ENCODE data around the gene BZW2.

BZW2 gene

DNA sequence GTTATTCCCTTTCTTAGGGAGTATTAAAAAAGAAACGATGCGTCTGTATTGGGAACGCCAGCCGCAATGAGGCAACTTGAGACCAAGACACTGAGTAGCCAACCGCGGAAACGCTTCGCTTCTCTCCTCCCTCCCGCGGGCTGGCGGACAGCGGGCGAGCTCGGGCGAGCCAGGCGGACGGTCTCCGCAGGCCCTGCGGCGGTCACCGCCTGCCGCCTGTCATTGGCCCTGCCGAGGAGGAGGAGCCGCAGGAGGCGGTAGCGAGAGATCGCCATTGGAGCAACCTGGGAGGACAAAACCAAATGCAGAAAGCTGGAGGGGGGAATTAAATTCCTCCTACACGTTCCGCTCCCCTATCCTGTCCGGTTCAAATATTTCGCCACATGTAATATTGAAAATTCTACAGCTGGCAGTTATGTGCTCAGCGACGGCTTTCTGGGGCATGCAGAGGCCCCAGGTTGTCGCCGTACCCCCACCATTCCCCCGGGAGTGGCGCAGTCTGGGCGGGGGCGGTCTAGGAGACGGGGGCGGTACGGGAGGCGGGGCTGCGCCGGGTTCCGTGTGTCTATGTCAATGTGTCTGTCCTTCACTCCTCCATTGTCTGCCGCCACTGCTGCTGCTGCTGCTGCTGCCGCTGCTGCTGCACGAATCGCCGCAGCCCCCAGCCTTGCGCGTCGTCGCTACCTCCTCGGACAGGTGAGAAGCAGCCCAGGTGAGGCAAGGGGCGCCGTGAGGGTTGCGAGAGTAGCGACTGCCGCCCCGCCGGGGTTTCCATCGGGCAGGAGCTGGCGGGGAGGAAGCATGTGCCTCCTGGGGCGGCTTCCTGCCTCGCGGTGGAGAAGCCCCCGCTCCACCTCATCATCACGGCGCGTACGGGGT lies at the start of gene BZW2, which contains the start of gene ANKMY2:
Gene BZW2 (plus strand): TSS at position 589 of the 879 bp plus-strand sequence. CDS start 19,263 bp downstream, outside the sequence.
Gene ANKMY2 (minus strand): TSS at position 162 of the 879 bp plus-strand sequence. CDS start 181 bp downstream, outside the sequence.
- FAIRE-seq = peak; percentile 96

- FAIRE-seq = no peak
Measured at GRCh38 chr7:16598015-16598414, 48.0 kb upstream of the BZW2 start.

GRCh38 chr7:16599860-16600259 lies 46.1 kb upstream of the BZW2 start:
- FAIRE-seq = no peak

- no peak for FAIRE-seq
Measured at GRCh38 chr7:16603633-16604032, 42.3 kb upstream of the BZW2 start.

- peak; percentile 25 for FAIRE-seq
Measured at GRCh38 chr7:16604054-16604453, 41.9 kb upstream of the BZW2 start.

DNA sequence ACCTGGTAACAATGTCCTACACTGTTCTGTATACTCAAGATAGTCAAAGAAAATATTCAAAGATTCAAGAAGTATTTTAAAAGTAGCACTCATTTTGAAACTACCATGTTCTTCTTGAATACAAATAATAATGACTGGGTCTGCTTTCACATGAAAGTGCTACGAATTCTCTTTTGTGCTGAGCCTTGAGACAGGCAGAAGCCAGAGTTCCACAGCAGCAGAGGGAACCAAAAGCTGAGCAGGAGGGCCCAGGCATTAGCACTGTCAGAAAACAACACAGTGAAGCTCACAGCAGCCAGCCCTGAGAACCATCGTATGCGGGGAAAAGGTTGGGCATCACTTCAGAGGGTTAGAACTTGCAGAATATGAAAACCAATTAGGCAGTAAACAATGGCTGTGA lies 39.3 kb upstream of the BZW2 start:
- FAIRE-seq = no peak

DNA sequence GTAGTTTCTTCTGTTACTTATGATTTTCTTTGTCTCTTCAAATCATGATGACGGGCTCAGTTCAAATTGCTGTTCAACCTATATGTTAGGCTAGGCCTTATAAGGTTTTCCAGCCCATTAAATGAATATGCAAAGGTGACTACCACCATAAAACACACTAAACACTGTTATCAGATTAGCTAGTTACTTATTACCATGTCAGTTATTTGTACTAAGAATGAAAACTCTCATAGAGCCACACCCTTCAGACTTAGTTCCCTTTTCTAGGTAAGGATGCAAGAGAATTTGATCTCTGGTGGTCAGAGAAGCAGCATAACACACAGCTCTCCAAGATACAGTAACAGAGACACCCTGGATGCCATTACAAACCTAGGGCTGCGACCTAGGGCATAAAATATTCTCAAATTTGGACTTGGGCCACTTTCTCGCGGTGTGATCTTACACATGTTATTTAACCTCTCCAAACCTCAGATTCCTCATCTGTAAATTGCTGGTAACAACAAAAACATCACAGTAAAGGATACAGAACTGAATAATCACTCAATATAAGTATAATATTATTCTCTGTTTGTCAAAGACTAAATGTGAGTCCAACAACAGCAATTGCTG lies 36.0 kb upstream of the BZW2 start:
- FAIRE-seq = no peak

DNA sequence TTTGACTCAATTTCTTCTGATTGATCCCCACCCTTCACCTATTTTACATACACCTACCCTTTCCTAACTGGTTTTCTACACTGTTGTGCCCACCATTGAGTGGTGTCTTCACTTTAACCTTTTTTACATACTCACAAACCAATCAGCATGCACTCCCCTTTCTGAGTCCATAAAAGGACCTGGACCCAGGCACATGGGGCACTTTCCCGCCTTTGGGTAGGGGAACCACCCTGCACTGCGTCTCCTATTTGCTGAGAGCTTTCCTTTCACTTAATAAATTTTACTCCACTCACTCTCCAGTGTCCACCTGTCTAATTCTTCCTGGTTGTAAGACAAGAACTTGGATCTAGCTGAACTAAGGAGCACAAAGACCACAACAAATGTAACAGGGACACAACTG lies 34.3 kb upstream of the BZW2 start:
- FAIRE-seq = no peak

DNA sequence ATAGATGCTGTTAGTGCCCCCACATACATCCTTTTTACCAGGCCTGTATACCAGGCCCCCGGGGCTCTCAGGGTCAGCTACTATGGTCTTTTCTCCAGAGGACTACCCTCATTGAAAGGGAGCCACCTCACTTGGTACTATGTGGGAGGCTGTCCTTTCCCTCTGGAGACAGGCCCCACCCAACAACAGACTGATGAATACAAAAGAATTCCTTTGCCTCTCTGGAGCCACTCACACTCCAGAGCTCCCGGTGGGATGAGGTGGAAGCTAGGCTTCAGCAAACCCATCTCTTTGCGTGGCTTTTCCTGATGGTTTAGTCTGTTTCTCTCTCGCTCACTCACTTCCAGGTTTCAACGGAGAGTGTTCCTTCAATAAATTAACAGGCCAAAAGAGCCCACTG lies 30.8 kb upstream of the BZW2 start:
- no peak for FAIRE-seq

- no peak for FAIRE-seq
Measured at GRCh38 chr7:16616122-16616521, 29.9 kb upstream of the BZW2 start.

GRCh38 chr7:16616542-16616941 lies 29.4 kb upstream of the BZW2 start:
- no peak for FAIRE-seq

GRCh38 chr7:16619979-16620408 lies 26.0 kb upstream of the BZW2 start:
- FAIRE-seq = no peak

- FAIRE-seq = peak; percentile 56
Measured at GRCh38 chr7:16626388-16626787, 19.6 kb upstream of the BZW2 start.

GRCh38 chr7:16627236-16627635 lies 18.7 kb upstream of the BZW2 start:
- peak; percentile 34 for FAIRE-seq

- FAIRE-seq = no peak
Measured at GRCh38 chr7:16630654-16631053, 15.3 kb upstream of the BZW2 start.

DNA sequence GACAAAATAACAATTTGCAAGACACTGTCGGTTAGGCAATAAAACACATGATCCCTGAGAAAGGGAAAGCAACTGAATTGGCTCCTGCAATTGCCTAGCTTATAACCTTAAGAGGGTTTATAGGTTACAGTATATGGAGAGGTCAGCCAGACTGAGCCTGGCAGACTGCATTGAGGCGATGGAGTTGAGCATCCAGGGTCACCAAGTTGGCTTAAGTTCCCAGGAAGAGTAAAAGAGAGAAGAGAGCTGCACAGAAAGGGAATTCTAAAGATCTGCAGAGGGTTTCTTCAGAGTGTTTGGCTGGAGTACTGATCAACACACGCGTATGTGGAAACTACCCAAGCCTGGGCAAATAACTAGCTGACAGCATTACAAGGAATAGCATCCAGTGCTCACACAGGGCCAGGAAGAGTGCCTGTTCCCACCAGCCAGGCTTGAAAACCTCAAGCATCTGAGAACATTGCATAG lies 11.7 kb upstream of the BZW2 start:
- no peak for FAIRE-seq

DNA sequence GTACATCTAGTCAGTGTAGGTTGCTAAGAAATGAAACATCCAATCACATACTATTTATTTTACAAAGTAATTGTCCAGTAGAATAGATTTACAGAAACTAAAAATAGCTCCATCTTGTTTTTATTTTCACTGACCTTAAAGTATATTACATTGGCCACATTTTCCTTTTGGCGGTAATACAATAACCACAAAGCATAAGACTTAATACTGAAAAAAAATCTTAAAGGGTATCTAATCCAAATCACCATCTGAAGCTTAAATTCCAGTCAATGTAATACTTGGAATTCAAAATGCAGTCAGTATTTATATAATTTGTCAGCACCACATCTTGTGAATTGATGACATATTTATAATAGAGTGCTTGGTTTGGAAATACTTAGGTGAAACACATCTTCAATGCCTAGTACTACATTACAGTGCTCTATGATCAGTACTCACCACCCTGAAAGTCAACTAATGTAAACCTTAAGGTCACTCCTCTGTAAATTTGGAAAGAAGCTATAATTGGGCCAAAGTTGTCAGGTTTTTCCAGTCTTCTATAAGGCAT lies 9.4 kb upstream of the BZW2 start:
- FAIRE-seq = peak; percentile 13

DNA sequence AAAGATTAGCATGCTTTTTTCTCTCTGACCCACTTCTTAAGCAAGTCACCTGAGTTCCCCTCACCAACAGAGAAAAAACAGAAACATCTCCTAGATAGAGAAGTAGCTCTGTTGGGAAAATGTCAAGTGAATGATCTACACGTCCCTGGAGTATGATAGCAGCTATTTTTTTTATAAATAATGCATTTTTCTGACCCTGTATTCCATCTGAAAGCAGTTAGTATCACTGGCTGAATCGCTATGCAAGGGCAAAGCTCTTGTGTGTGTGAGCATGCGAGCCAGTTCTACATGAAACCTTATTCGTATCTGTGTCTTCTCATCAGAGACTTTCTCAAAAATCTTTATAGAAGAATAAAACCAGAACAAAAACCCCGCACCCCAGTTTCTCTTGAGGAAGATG lies 8.6 kb upstream of the BZW2 start:
- no peak for FAIRE-seq

- no peak for FAIRE-seq
Measured at GRCh38 chr7:16638282-16639280, 7.4 kb upstream of the BZW2 start.

- FAIRE-seq = no peak
Measured at GRCh38 chr7:16644157-16644556, 1.8 kb upstream of the BZW2 start.

- no peak for FAIRE-seq
Measured at GRCh38 chr7:16644636-16645592, 1.1 kb upstream of the BZW2 start.

All from G401.6 (cell line).